Measurements from ENCODE around the gene TRAFD1. TPM values are rescaled to one million over a fixed set of nuclear protein-coding genes. Genes with fewer than 3 reads are reported as not detected.
"Not testable (repeated sequence)": the region's sequence is repeated elsewhere in the genome, so short reads cannot be mapped to it uniquely, and the experiment has no call there.

TRAFD1 gene
- polyA plus RNA-seq (2013, experiment 1 of 4), result 41.0 TPM
- polyA plus RNA-seq (2013, experiment 2 of 4), result 42.3 TPM
- polyA plus RNA-seq (2013, experiment 3 of 4), result 32.9 TPM
- 35.4 TPM for polyA plus RNA-seq (2013, experiment 4 of 4)

GRCh38 chr12:112125250-112125999, at the start of gene TRAFD1:
TRAFD1 (plus strand) TSS chr12:112125560; CDS start chr12:112130523, 4,963 bp downstream.
- peak within 1 kb of the TSS; percentile 17 for H3K27ac ChIP-seq (ENCODE audit: insufficient read depth, low read depth, low read length, poor library complexity, severe bottlenecking)

GRCh38 chr12:112087055-112087850, 38.1 kb upstream of the TRAFD1 start:
- H3K27ac ChIP-seq (ENCODE audit: insufficient read depth, low read depth, low read length, poor library complexity, severe bottlenecking), result no peak overlapping the region
- 100% methylated on average over 2 of the region's 2 CpGs; no CpG with 5 or more reads in 1 of the 2 experiments for WGBS, 2 experiments
- H3K27me3 ChIP-seq (ENCODE audit: control insufficient read depth, insufficient read depth, low read length, poor library complexity, severe bottlenecking), result no peaks in the 10 kb centered on the region
- no peaks in the 10 kb centered on the region for H3K4me1 ChIP-seq (ENCODE audit: control insufficient read depth, insufficient read depth, low read length)
- peaks cover 6% of the 10 kb centered on the region for H3K36me3 ChIP-seq (ENCODE audit: control insufficient read depth, insufficient read depth, low read length)
- H3K4me3 ChIP-seq (ENCODE audit: insufficient read depth, low read depth, low read length), result no peak overlapping the region
- H3K9me3 ChIP-seq (ENCODE audit: control insufficient read depth, low read length), result no peaks in the 10 kb centered on the region

More at GRCh38 chr12:112125250-112125999, at the start of gene TRAFD1:
- WGBS, 2 experiments, result 0% methylated on average over 63 of the region's 63 CpGs
- Histone ChIP-seq H3K27me3 (ENCODE audit: control insufficient read depth, insufficient read depth, low read length, poor library complexity, severe bottlenecking) (no peaks in the 10 kb centered on the region), H3K9me3 (ENCODE audit: control insufficient read depth, low read length) (no peaks in the 10 kb centered on the region), H3K4me3 (ENCODE audit: insufficient read depth, low read depth, low read length) (peak within 1 kb of the TSS; percentile 80), H3K36me3 (ENCODE audit: control insufficient read depth, insufficient read depth, low read length) (no peaks in the 10 kb centered on the region), H3K4me1 (ENCODE audit: control insufficient read depth, insufficient read depth, low read length) (peaks cover 13% of the 10 kb centered on the region)

- Histone ChIP-seq H3K9me3 (ENCODE audit: control insufficient read depth, low read length) (no peaks in the 10 kb centered on the region), H3K4me3 (ENCODE audit: insufficient read depth, low read depth, low read length) (no peak overlapping the region), H3K27ac (ENCODE audit: insufficient read depth, low read depth, low read length, poor library complexity, severe bottlenecking) (no peak overlapping the region), H3K36me3 (ENCODE audit: control insufficient read depth, insufficient read depth, low read length) (peaks cover 6% of the 10 kb centered on the region), H3K4me1 (ENCODE audit: control insufficient read depth, insufficient read depth, low read length) (no peaks in the 10 kb centered on the region), H3K27me3 (ENCODE audit: control insufficient read depth, insufficient read depth, low read length, poor library complexity, severe bottlenecking) (no peaks in the 10 kb centered on the region)
- 90 to 98% methylated on average over 1 of the region's 1 CpG for WGBS, 2 experiments
Measured at GRCh38 chr12:112087851-112088250, 37.5 kb upstream of the TRAFD1 start.

GRCh38 chr12:112091563-112091962, 33.8 kb upstream of the TRAFD1 start:
- no peaks in the 10 kb centered on the region for H3K9me3 ChIP-seq (ENCODE audit: control insufficient read depth, low read length)
- H3K4me1 ChIP-seq (ENCODE audit: control insufficient read depth, insufficient read depth, low read length), result no peaks in the 10 kb centered on the region
- 95 to 96% methylated on average over 3 of the region's 3 CpGs for WGBS, 2 experiments
- no peaks in the 10 kb centered on the region for H3K27me3 ChIP-seq (ENCODE audit: control insufficient read depth, insufficient read depth, low read length, poor library complexity, severe bottlenecking)
- H3K36me3 ChIP-seq (ENCODE audit: control insufficient read depth, insufficient read depth, low read length), result peaks cover 8% of the 10 kb centered on the region
- no peak overlapping the region for H3K4me3 ChIP-seq (ENCODE audit: insufficient read depth, low read depth, low read length)
- no peak overlapping the region for H3K27ac ChIP-seq (ENCODE audit: insufficient read depth, low read depth, low read length, poor library complexity, severe bottlenecking)

- no peaks in the 10 kb centered on the region for H3K9me3 ChIP-seq (ENCODE audit: control insufficient read depth, low read length)
- no peak overlapping the region for H3K27ac ChIP-seq (ENCODE audit: insufficient read depth, low read depth, low read length, poor library complexity, severe bottlenecking)
- H3K27me3 ChIP-seq (ENCODE audit: control insufficient read depth, insufficient read depth, low read length, poor library complexity, severe bottlenecking), result no peaks in the 10 kb centered on the region
- H3K36me3 ChIP-seq (ENCODE audit: control insufficient read depth, insufficient read depth, low read length), result peaks cover 8% of the 10 kb centered on the region
- H3K4me1 ChIP-seq (ENCODE audit: control insufficient read depth, insufficient read depth, low read length), result no peaks in the 10 kb centered on the region
- no peak overlapping the region for H3K4me3 ChIP-seq (ENCODE audit: insufficient read depth, low read depth, low read length)
Measured at GRCh38 chr12:112096070-112096469, 29.3 kb upstream of the TRAFD1 start.

- H3K27me3 ChIP-seq (ENCODE audit: control insufficient read depth, insufficient read depth, low read length, poor library complexity, severe bottlenecking), result no peaks in the 10 kb centered on the region
- no peak overlapping the region for H3K4me3 ChIP-seq (ENCODE audit: insufficient read depth, low read depth, low read length)
- no peaks in the 10 kb centered on the region for H3K4me1 ChIP-seq (ENCODE audit: control insufficient read depth, insufficient read depth, low read length)
- H3K27ac ChIP-seq (ENCODE audit: insufficient read depth, low read depth, low read length, poor library complexity, severe bottlenecking), result no peak overlapping the region
- H3K36me3 ChIP-seq (ENCODE audit: control insufficient read depth, insufficient read depth, low read length), result peaks cover 13% of the 10 kb centered on the region
- WGBS, 2 experiments, result 93 to 95% methylated on average over 2 of the region's 2 CpGs
- H3K9me3 ChIP-seq (ENCODE audit: control insufficient read depth, low read length), result no peaks in the 10 kb centered on the region
Measured at GRCh38 chr12:112096667-112097066, 28.7 kb upstream of the TRAFD1 start.

- Histone ChIP-seq H3K27ac (ENCODE audit: insufficient read depth, low read depth, low read length, poor library complexity, severe bottlenecking) (no peak overlapping the region), H3K36me3 (ENCODE audit: control insufficient read depth, insufficient read depth, low read length) (peaks cover 13% of the 10 kb centered on the region), H3K4me1 (ENCODE audit: control insufficient read depth, insufficient read depth, low read length) (no peaks in the 10 kb centered on the region), H3K9me3 (ENCODE audit: control insufficient read depth, low read length) (no peaks in the 10 kb centered on the region), H3K4me3 (ENCODE audit: insufficient read depth, low read depth, low read length) (no peak overlapping the region), H3K27me3 (ENCODE audit: control insufficient read depth, insufficient read depth, low read length, poor library complexity, severe bottlenecking) (no peaks in the 10 kb centered on the region)
- WGBS, 2 experiments, result 93 to 94% methylated on average over 8 of the region's 8 CpGs
Measured at GRCh38 chr12:112097641-112098040, 27.7 kb upstream of the TRAFD1 start.

- not testable (repeated sequence) for H3K4me1 ChIP-seq (ENCODE audit: control insufficient read depth, insufficient read depth, low read length); H3K9me3 ChIP-seq (ENCODE audit: control insufficient read depth, low read length); H3K27me3 ChIP-seq (ENCODE audit: control insufficient read depth, insufficient read depth, low read length, poor library complexity, severe bottlenecking); H3K4me3 ChIP-seq (ENCODE audit: insufficient read depth, low read depth, low read length); H3K27ac ChIP-seq (ENCODE audit: insufficient read depth, low read depth, low read length, poor library complexity, severe bottlenecking)
- 95 to 96% methylated on average over 15 of the region's 15 CpGs for WGBS, 2 experiments
- peaks cover 13% of the 10 kb centered on the region for H3K36me3 ChIP-seq (ENCODE audit: control insufficient read depth, insufficient read depth, low read length)
Measured at GRCh38 chr12:112100500-112100899, 24.9 kb upstream of the TRAFD1 start.

- H3K4me1 ChIP-seq (ENCODE audit: control insufficient read depth, insufficient read depth, low read length), result peaks cover 4% of the 10 kb centered on the region
- no peaks in the 10 kb centered on the region for H3K27me3 ChIP-seq (ENCODE audit: control insufficient read depth, insufficient read depth, low read length, poor library complexity, severe bottlenecking)
- H3K9me3 ChIP-seq (ENCODE audit: control insufficient read depth, low read length), result no peaks in the 10 kb centered on the region
- peaks cover 11% of the 10 kb centered on the region for H3K36me3 ChIP-seq (ENCODE audit: control insufficient read depth, insufficient read depth, low read length)
- no peak overlapping the region for H3K4me3 ChIP-seq (ENCODE audit: insufficient read depth, low read depth, low read length)
- H3K27ac ChIP-seq (ENCODE audit: insufficient read depth, low read depth, low read length, poor library complexity, severe bottlenecking), result no peak overlapping the region
- WGBS, 2 experiments, result 93 to 99% methylated on average over 4 of the region's 4 CpGs
Measured at GRCh38 chr12:112102127-112102526, 23.2 kb upstream of the TRAFD1 start.

- not testable (repeated sequence) for H3K27me3 ChIP-seq (ENCODE audit: control insufficient read depth, insufficient read depth, low read length, poor library complexity, severe bottlenecking); H3K27ac ChIP-seq (ENCODE audit: insufficient read depth, low read depth, low read length, poor library complexity, severe bottlenecking); H3K4me3 ChIP-seq (ENCODE audit: insufficient read depth, low read depth, low read length); H3K9me3 ChIP-seq (ENCODE audit: control insufficient read depth, low read length); H3K4me1 ChIP-seq (ENCODE audit: control insufficient read depth, insufficient read depth, low read length)
- H3K36me3 ChIP-seq (ENCODE audit: control insufficient read depth, insufficient read depth, low read length), result peaks cover 11% of the 10 kb centered on the region
- WGBS, 2 experiments, result 95 to 96% methylated on average over 19 of the region's 19 CpGs
Measured at GRCh38 chr12:112102746-112103145, 22.6 kb upstream of the TRAFD1 start.
